ENCODE data around the gene NUP214.
"Not testable (repeated sequence)": the region's sequence is repeated elsewhere in the genome, so short reads cannot be mapped to it uniquely, and the experiment has no call there.

NUP214 gene

DNA sequence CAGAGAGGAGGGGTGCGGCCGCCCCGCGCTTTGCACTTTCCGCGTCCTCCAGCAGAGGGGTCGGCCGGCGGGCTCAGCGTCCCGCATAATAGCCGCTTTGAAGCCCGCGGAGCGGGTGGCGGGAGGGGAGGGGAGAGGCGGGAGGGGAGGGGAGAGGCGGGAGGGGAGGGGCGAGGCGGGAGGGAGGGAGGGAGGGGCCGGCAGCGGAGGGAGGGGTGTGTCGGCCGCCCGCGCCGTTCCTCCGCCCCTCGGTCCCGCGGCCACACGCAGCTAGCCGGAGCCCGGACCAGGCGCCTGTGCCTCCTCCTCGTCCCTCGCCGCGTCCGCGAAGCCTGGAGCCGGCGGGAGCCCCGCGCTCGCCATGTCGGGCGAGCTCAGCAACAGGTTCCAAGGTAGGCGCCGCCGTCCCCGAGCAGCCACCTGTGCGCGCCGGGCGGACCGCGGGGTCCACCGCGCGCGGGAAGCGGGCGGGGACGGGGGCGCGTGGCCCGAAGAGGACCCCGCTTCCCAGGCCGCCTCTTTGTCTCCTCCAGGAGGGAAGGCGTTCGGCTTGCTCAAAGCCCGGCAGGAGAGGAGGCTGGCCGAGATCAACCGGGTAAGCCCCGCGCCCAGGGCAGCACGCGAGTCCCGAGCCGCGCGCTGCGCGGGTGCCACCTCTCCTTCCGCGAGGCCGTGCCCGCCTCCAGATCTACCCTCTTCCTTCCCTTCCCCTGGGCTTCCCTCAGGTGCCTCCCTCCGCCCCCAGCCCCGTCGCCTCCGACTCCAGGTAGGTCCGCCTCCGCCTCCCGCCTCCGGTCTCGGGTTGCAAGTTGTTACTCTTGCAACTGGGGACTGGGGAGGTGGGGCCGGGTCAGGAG, 28.9 kb upstream of the NUP214 start, which contains the start of gene AIF1L:
Gene AIF1L, plus strand, starts transcription at position 263 of the 857 bp plus-strand sequence. Its CDS starts 99 bp downstream, at position 362.
- peak; percentile 82 for DNase-seq (ENCODE audit: extremely low spot score)
- CTCF ChIA-PET, result interaction anchor here (0.6 to 1.0 kb wide), 2 partner anchors 240 to 359 kb away, joined by 3 read pairs; no protein-coding TSS in a partner anchor
- TF ChIP-seq, protein P1, sequence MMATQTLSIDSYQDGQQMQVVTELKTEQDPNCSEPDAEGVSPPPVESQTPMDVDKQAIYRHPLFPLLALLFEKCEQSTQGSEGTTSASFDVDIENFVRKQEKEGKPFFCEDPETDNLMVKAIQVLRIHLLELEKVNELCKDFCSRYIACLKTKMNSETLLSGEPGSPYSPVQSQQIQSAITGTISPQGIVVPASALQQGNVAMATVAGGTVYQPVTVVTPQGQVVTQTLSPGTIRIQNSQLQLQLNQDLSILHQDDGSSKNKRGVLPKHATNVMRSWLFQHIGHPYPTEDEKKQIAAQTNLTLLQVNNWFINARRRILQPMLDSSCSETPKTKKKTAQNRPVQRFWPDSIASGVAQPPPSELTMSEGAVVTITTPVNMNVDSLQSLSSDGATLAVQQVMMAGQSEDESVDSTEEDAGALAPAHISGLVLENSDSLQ (IDR thresholded peaks at IDR 0.05), result no peak
- 0 out of 2 replicates have a peak, but pooled peaks have one; percentile 23 for TF ChIP-seq L3MBTL2 (conservative IDR thresholded peaks at IDR 0.05)
- POLR2A ChIA-PET, result interaction anchor here (1.4 to 3.3 kb wide), 2 partner anchors 28 to 29 kb away, joined by 7 to 29 read pairs; partner anchors contain the start of gene NUP214

GRCh38 chr9:131097126-131097947, 28.0 kb upstream of the NUP214 start:
- TF ChIP-seq CTBP1 (IDR thresholded peaks at IDR 0.05; ENCODE audit: borderline replicate concordance), result no peak
- TF ChIP-seq SUZ12 (IDR thresholded peaks at IDR 0.05), result no peak
- 0 out of 2 replicates have a peak, but pooled peaks have one; percentile 2 for TF ChIP-seq L3MBTL2 (conservative IDR thresholded peaks at IDR 0.05)
- ChIA-PET CTCF (interaction anchor here (1.0 kb wide), 1 partner anchor 239 kb away, joined by 3 read pairs; no protein-coding TSS in a partner anchor), POLR2A (interaction anchor here (3.3 kb wide), 1 partner anchor 28 kb away, joined by 29 read pairs; the partner anchor contains the start of gene NUP214)
- DNase-seq (ENCODE audit: extremely low spot score), result no peak

- CTCF ChIA-PET, result no interaction called here
- no peak for DNase-seq (ENCODE audit: extremely low spot score)
These were observed 27.5 kb upstream of the NUP214 start for GRCh38 chr9:131097948-131098278.

GRCh38 chr9:131098391-131099101, 26.8 kb upstream of the NUP214 start:
- CTCF ChIA-PET, result no interaction called here

More at GRCh38 chr9:131097948-131098278, 27.5 kb upstream of the NUP214 start:
- TF ChIP-seq L3MBTL2 (conservative IDR thresholded peaks at IDR 0.05), result no peak
- no peak for TF ChIP-seq LEF1 (IDR thresholded peaks at IDR 0.05; ENCODE audit: borderline replicate concordance)
- TF ChIP-seq ZNF384 (IDR thresholded peaks at IDR 0.05), result no peak
- no peak for TF ChIP-seq HDGF (IDR thresholded peaks at IDR 0.05; ENCODE audit: borderline replicate concordance)
- TF ChIP-seq FOXA1 (IDR thresholded peaks at IDR 0.05), result no peak
- TF ChIP-seq CTBP1 (IDR thresholded peaks at IDR 0.05; ENCODE audit: borderline replicate concordance), result no peak
- TF ChIP-seq FOXM1 (IDR thresholded peaks at IDR 0.05; ENCODE audit: borderline replicate concordance), result no peak
- POLR2A ChIA-PET, result interaction anchor here (3.3 kb wide), 1 partner anchor 28 kb away, joined by 29 read pairs; the partner anchor contains the start of gene NUP214

GRCh38 chr9:131099102-131099606, 26.2 kb upstream of the NUP214 start:
- no peak for DNase-seq (ENCODE audit: extremely low spot score)
- ChIA-PET CTCF (no interaction called here), POLR2A (interaction anchor here (3.3 kb wide), 1 partner anchor 26 kb away, joined by 29 read pairs; the partner anchor contains the start of gene NUP214)
- TF ChIP-seq NFRKB (IDR thresholded peaks at IDR 0.05) (no peak), ZNF384 (IDR thresholded peaks at IDR 0.05) (no peak), ELF4 (IDR thresholded peaks at IDR 0.05) (no peak), ARNT (IDR thresholded peaks at IDR 0.05) (no peak), SP1 (IDR thresholded peaks at IDR 0.05) (no peak), FOXK2 (IDR thresholded peaks at IDR 0.05) (no peak), FOXA1 (IDR thresholded peaks at IDR 0.05) (no peak), FOXM1 (IDR thresholded peaks at IDR 0.05; ENCODE audit: borderline replicate concordance) (no peak), HDGF (IDR thresholded peaks at IDR 0.05; ENCODE audit: borderline replicate concordance) (no peak), TARDBP (IDR thresholded peaks at IDR 0.05) (no peak), CTBP1 (IDR thresholded peaks at IDR 0.05; ENCODE audit: borderline replicate concordance) (no peak)
- TF ChIP-seq, protein P1 (IDR thresholded peaks at IDR 0.05), result no peak

More at GRCh38 chr9:131098391-131099101, 26.8 kb upstream of the NUP214 start:
- DNase-seq (ENCODE audit: extremely low spot score), result no peak
- POLR2A ChIA-PET, result interaction anchor here (3.3 kb wide), 1 partner anchor 27 kb away, joined by 29 read pairs; the partner anchor contains the start of gene NUP214
- TF ChIP-seq FOXA1 (IDR thresholded peaks at IDR 0.05) (no peak), FOXM1 (IDR thresholded peaks at IDR 0.05; ENCODE audit: borderline replicate concordance) (no peak), SUZ12 (IDR thresholded peaks at IDR 0.05) (no peak), ELF4 (IDR thresholded peaks at IDR 0.05) (no peak), SP1 (IDR thresholded peaks at IDR 0.05) (no peak), NFRKB (IDR thresholded peaks at IDR 0.05) (no peak), ARNT (IDR thresholded peaks at IDR 0.05) (no peak), CTBP1 (IDR thresholded peaks at IDR 0.05; ENCODE audit: borderline replicate concordance) (no peak), TARDBP (IDR thresholded peaks at IDR 0.05) (no peak)

DNA sequence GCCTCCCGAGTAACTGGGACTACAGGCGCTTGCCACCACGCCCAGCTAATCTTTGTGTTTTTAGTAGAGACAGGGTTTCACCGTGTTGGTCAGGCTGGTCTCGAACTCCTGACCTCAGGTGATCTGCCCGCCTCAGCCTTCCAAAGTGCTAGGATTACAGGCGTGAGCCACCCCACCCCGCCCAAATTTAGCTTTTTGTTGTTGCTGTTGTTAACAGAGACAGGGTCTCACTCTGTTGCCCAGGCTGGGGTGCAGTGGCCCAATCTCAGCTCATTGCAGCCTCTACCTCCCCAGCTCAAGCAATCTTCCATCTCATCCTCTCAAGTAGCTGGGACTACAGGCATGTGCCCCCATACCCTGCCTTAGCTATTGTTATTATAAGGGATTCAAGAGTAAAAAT, 25.5 kb upstream of the NUP214 start:
- ChIA-PET POLR2A (interaction anchor here (3.3 kb wide), 1 partner anchor 26 kb away, joined by 29 read pairs; the partner anchor contains the start of gene NUP214), CTCF (interaction anchor here (0.7 kb wide), 1 partner anchor 537 kb away, joined by 3 read pairs; no protein-coding TSS in a partner anchor)
- not testable (repeated sequence) for DNase-seq (ENCODE audit: extremely low spot score)
